GM18508 (cell line): ENCODE results near the gene RPS2.

Source experiments
- ATAC-seq: cut with Tn5 transposase; IDR thresholded peaks from one replicate; pipeline ENCODE4 v1.9.1; 2021; ENCODE audit warnings: moderate number of reproducible peaks; ENCODE audit not compliant: insufficient read depth, unreplicated experiment

The RPS2 gene

GRCh38 chr16:1999866-2000514, 35.4 kb upstream of the RPS2 start:
- no peak for ATAC-seq

- ATAC-seq: no peak
These were observed 34.5 kb upstream of the RPS2 start for GRCh38 chr16:1998852-1999801.

GRCh38 chr16:1998360-1998835, 33.8 kb upstream of the RPS2 start:
- no peak for ATAC-seq

GRCh38 chr16:1997494-1998359, 33.1 kb upstream of the RPS2 start:
- ATAC-seq: no peak

- ATAC-seq: no peak
These were observed 29.1 kb upstream of the RPS2 start for GRCh38 chr16:1993731-1994131.

GRCh38 chr16:1992704-1993317, 28.2 kb upstream of the RPS2 start:
- ATAC-seq: no peak

GRCh38 chr16:1991948-1992703, 27.5 kb upstream of the RPS2 start:
- no peak for ATAC-seq

- ATAC-seq: no peak
These were observed 26.9 kb upstream of the RPS2 start for GRCh38 chr16:1991588-1991947.

- no peak for ATAC-seq
These were observed 26.5 kb upstream of the RPS2 start for GRCh38 chr16:1991135-1991551.

GRCh38 chr16:1990351-1991134, 25.9 kb upstream of the RPS2 start:
- no peak for ATAC-seq

- no peak for ATAC-seq
These were observed 25.4 kb upstream of the RPS2 start for GRCh38 chr16:1990101-1990350.

- no peak for ATAC-seq
These were observed 24.8 kb upstream of the RPS2 start, which contains the start of gene SYNGR3 for GRCh38 chr16:1989209-1990100. Gene SYNGR3 (plus strand): TSS chr16:1989970. CDS start chr16:1990103, 133 bp downstream.

GRCh38 chr16:1987198-1987597, 22.6 kb upstream of the RPS2 start:
- no peak for ATAC-seq

GRCh38 chr16:1985466-1986150, 21.0 kb upstream of the RPS2 start:
- ATAC-seq: no peak

GRCh38 chr16:1984347-1985225, 20.0 kb upstream of the RPS2 start:
- no peak for ATAC-seq

- ATAC-seq: no peak
These were observed 19.1 kb upstream of the RPS2 start, which contains the start of gene GFER for GRCh38 chr16:1983544-1984346. Gene GFER (plus strand): TSS chr16:1984193. CDS start chr16:1984219, 26 bp downstream.
